Panc1 (cell line): ENCODE results near the gene PRDX1.

Source experiments
- CTCF ChIP-seq: fragments of 450-650 bp; IDR thresholded peaks from 2 replicates; pipeline ENCODE4 v1.5.1; 2017; ENCODE audit warnings: mild to moderate bottlenecking
- POLR2AphosphoS5 ChIP-seq: IDR thresholded peaks from 2 replicates; pipeline ENCODE4 v1.6.1; 2012; ENCODE audit warnings: mild to moderate bottlenecking, low read depth, low read length, moderate library complexity

DNA sequence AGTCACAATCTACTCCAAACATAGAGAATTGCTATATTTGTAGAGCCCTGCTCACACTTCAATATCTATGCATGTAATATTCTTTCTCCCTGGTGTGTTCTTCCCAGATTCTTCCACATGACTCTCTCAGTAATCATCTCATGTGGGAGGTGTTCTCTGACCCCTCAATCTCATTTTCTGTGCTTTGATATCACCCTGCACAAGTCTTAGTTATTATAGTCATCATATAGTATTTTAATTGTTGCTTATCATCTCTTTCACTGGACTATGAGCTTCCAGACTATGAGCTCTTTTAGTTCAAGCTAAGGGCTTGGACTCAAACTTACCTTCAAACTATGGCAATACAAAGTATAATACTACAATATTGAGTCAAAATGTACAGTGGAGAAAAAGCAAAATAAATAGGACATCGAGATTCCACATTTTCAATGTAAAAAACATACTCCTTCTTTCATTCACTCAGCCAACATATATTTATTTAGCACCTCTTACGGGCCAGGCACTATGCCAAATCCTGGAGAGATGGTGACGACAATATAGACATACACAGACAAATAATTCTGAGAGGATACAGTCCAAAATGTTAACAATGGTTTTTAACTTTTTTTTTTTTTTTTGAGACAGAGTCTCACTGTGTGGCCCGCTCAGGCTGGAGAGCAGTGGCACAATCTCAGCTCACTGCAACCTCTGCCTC, 43.4 kb downstream of the PRDX1 start:
- TF ChIP-seq CTCF (no peak), POLR2AphosphoS5 (no peak)
